ENCODE measurements around the gene XRCC1.
"Not testable (repeated sequence)": the region's sequence is repeated elsewhere in the genome, so short reads cannot be mapped to it uniquely, and the experiment has no call there.

Gene XRCC1

GRCh38 chr19:43606569-43607229, 31.4 kb upstream of the XRCC1 start:
- in situ Hi-C loops (cut with HindIII; ENCODE audit: low pct_ligation_motif_present, low pct_unique_long_range_greater_than_20kb, low sequenced_read_pairs): no loop called here

GRCh38 chr19:43605875-43606568, 30.7 kb upstream of the XRCC1 start:
- in situ Hi-C loops (cut with HindIII; ENCODE audit: low pct_ligation_motif_present, low pct_unique_long_range_greater_than_20kb, low sequenced_read_pairs): no loop called here
- no peak for DNase-seq

More at GRCh38 chr19:43606569-43607229, 31.4 kb upstream of the XRCC1 start:
- DNase-seq: no peak

GRCh38 chr19:43600326-43600725, 25.0 kb upstream of the XRCC1 start:
- not testable (repeated sequence) for DNase-seq

GRCh38 chr19:43599635-43600295, 24.4 kb upstream of the XRCC1 start:
- no peak for DNase-seq
- in situ Hi-C loops (cut with HindIII; ENCODE audit: low pct_ligation_motif_present, low pct_unique_long_range_greater_than_20kb, low sequenced_read_pairs): no loop called here

More at GRCh38 chr19:43600326-43600725, 25.0 kb upstream of the XRCC1 start:
- in situ Hi-C loops (cut with HindIII; ENCODE audit: low pct_ligation_motif_present, low pct_unique_long_range_greater_than_20kb, low sequenced_read_pairs): not testable (repeated sequence)

GRCh38 chr19:43598445-43599240, 23.3 kb upstream of the XRCC1 start:
- DNase-seq: no peak
- in situ Hi-C loops (cut with HindIII; ENCODE audit: low pct_ligation_motif_present, low pct_unique_long_range_greater_than_20kb, low sequenced_read_pairs): no loop called here

GRCh38 chr19:43597876-43598275, 22.5 kb upstream of the XRCC1 start:
- in situ Hi-C loops (cut with HindIII; ENCODE audit: low pct_ligation_motif_present, low pct_unique_long_range_greater_than_20kb, low sequenced_read_pairs): no loop called here
- no peak for DNase-seq

- in situ Hi-C loops (cut with HindIII; ENCODE audit: low pct_ligation_motif_present, low pct_unique_long_range_greater_than_20kb, low sequenced_read_pairs): no loop called here
- no peak for DNase-seq
These were observed 21.6 kb upstream of the XRCC1 start for GRCh38 chr19:43596842-43597461.

GRCh38 chr19:43595999-43596841, 20.9 kb upstream of the XRCC1 start, which contains the start of the genes IRGQ and ZNF576:
TSS of gene IRGQ (minus strand) at chr19:43596134. CDS start at chr19:43595338, 796 bp downstream.
TSS of gene ZNF576 (plus strand) at chr19:43596595. CDS start at chr19:43597109, 514 bp downstream.
- DNase-seq: peak; percentile 99
- in situ Hi-C loops (cut with HindIII; ENCODE audit: low pct_ligation_motif_present, low pct_unique_long_range_greater_than_20kb, low sequenced_read_pairs): no loop called here

- in situ Hi-C loops (cut with HindIII; ENCODE audit: low pct_ligation_motif_present, low pct_unique_long_range_greater_than_20kb, low sequenced_read_pairs): no loop called here
- DNase-seq: no peak
These were observed 20.3 kb upstream of the XRCC1 start for GRCh38 chr19:43595605-43595998.

GRCh38 chr19:43594710-43595604, 19.6 kb upstream of the XRCC1 start:
- in situ Hi-C loops (cut with HindIII; ENCODE audit: low pct_ligation_motif_present, low pct_unique_long_range_greater_than_20kb, low sequenced_read_pairs): no loop called here
- DNase-seq: peak; percentile 22

GRCh38 chr19:43594081-43594697, 18.9 kb upstream of the XRCC1 start:
- no peak for DNase-seq
- in situ Hi-C loops (cut with HindIII; ENCODE audit: low pct_ligation_motif_present, low pct_unique_long_range_greater_than_20kb, low sequenced_read_pairs): no loop called here

- DNase-seq: no peak
- in situ Hi-C loops (cut with HindIII; ENCODE audit: low pct_ligation_motif_present, low pct_unique_long_range_greater_than_20kb, low sequenced_read_pairs): no loop called here
These were observed 17.5 kb upstream of the XRCC1 start for GRCh38 chr19:43592800-43593350.

- no peak for DNase-seq
- in situ Hi-C loops (cut with HindIII; ENCODE audit: low pct_ligation_motif_present, low pct_unique_long_range_greater_than_20kb, low sequenced_read_pairs): no loop called here
These were observed 16.8 kb upstream of the XRCC1 start for GRCh38 chr19:43591904-43592772.

- in situ Hi-C loops (cut with HindIII; ENCODE audit: low pct_ligation_motif_present, low pct_unique_long_range_greater_than_20kb, low sequenced_read_pairs): no loop called here
- no peak for DNase-seq
These were observed 14.4 kb upstream of the XRCC1 start for GRCh38 chr19:43589678-43590077.

- DNase-seq: no peak
- in situ Hi-C loops (cut with HindIII; ENCODE audit: low pct_ligation_motif_present, low pct_unique_long_range_greater_than_20kb, low sequenced_read_pairs): no loop called here
These were observed 13.9 kb upstream of the XRCC1 start for GRCh38 chr19:43589277-43589676.
